HUES6 (cell line): ENCODE measurements around the gene CACNB2.

Source experiments
- H3K27ac ChIP-seq: 2 replicates; pipeline ENCODE4 v1.7.0; 2013; ENCODE audit warnings: low read depth, mild to moderate bottlenecking, low read length, inconsistent platforms
- H3K27me3 ChIP-seq: 2 replicates; pipeline ENCODE4 v1.6.1; 2013; ENCODE audit warnings: low read length; ENCODE audit not compliant: control insufficient read depth, insufficient read depth
- H3K36me3 ChIP-seq: 2 replicates; pipeline ENCODE4 v1.6.1; 2013; ENCODE audit warnings: low read length; ENCODE audit not compliant: control insufficient read depth, insufficient read depth
- H3K4me1 ChIP-seq: 2 replicates; pipeline ENCODE4 v1.6.1; 2013; ENCODE audit warnings: low read length; ENCODE audit not compliant: control insufficient read depth, insufficient read depth
- H3K4me3 ChIP-seq: 2 replicates; pipeline ENCODE4 v1.5.1; 2013; ENCODE audit warnings: low read depth, low read length
- H3K9ac ChIP-seq: one replicate; pipeline ENCODE4 v1.6.1; 2013; ENCODE audit warnings: mild to moderate bottlenecking, low read length
- H3K9me3 ChIP-seq: 2 replicates; pipeline ENCODE4 v1.6.1; 2013; ENCODE audit warnings: low read depth, low read length; ENCODE audit not compliant: control insufficient read depth, insufficient read depth

Gene CACNB2

GRCh38 chr10:18401416-18402195 lies 261.4 kb downstream of the CACNB2 start:
- peaks cover 10% of the 10 kb centered on the region; the same call in 1 of the 2 replicates for H3K4me1 ChIP-seq
- no peak overlapping the region for H3K9ac ChIP-seq
- H3K27ac ChIP-seq, result no peak overlapping the region
- H3K36me3 ChIP-seq, result no peaks in the 10 kb centered on the region
- H3K4me3 ChIP-seq, result no peak overlapping the region
- H3K9me3 ChIP-seq, result no peaks in the 10 kb centered on the region
- peaks cover 22% of the 10 kb centered on the region for H3K27me3 ChIP-seq

DNA sequence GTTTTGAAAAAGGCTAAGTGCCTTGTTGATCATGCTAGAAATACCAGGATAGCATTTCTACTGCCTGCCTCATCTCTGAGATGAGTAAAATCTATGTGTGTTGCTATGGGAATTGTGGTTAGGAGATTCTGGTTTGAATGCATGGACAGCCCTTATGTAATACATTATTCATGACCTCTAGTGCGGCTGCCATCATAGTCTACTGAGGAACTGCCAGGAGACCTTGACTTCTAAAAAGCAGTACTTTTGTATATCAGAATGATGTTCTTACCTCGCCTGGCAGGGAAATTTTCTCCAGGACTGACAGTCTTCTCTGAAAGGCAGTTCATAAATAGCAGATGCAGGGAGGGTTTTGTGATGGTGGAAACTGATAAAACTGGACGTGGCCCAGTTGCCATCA lies 262.6 kb downstream of the CACNB2 start:
- Histone ChIP-seq H3K36me3 (no peaks in the 10 kb centered on the region), H3K27me3 (peaks cover 22% of the 10 kb centered on the region), H3K4me3 (no peak overlapping the region), H3K9ac (no peak overlapping the region), H3K9me3 (no peaks in the 10 kb centered on the region), H3K4me1 (peaks cover 10% of the 10 kb centered on the region; the same call in 1 of the 2 replicates), H3K27ac (no peak overlapping the region)

DNA sequence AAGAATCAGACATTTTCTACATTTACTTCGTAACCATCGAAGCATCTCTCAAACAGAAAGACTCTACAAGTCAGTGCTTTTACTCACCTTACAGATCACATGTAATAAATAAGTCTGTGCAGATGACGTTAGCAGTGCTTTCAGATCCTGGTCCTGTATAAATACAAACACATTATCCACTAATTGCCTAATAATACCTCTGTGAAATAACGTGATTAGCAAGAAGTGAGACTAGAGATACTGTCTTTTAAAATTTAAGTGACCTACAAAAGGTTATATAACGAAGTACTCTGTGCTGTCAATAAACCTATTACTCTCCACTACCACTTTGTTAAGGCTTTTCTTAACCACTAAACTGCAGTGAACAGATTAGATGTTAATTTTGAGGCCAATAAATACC lies 264.3 kb downstream of the CACNB2 start:
- Histone ChIP-seq H3K36me3 (no peaks in the 10 kb centered on the region), H3K27me3 (peaks cover 22% of the 10 kb centered on the region)

DNA sequence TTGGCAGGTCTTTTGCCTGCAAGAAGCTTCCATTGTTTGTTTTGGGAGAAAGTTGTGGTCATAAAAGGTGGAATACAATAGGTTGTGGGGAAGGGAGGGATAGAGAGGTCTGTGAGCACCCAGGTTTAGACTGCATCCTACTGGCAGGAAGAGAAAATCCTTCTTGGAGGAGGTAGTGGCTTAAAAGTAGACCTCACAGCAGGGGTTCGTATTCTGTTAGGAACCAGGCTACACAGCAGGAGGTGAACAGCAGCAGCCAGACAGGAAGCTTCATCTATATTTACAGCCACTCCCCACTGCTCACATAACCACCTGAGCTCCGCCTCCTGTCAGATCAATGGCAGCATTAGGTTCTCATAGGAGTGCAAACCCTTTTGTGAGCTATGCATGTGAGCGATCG lies 265.9 kb downstream of the CACNB2 start:
- H3K9ac ChIP-seq, result no peak overlapping the region
- peaks cover 6% of the 10 kb centered on the region; the same call in 1 of the 2 replicates for H3K4me1 ChIP-seq
- H3K27ac ChIP-seq, result no peak overlapping the region
- peaks cover 14% of the 10 kb centered on the region for H3K27me3 ChIP-seq
- H3K36me3 ChIP-seq, result no peaks in the 10 kb centered on the region
- no peak overlapping the region for H3K4me3 ChIP-seq
- H3K9me3 ChIP-seq, result no peaks in the 10 kb centered on the region

More for the DNA sequence above, 264.3 kb downstream of the CACNB2 start:
- Histone ChIP-seq H3K9ac (no peak overlapping the region), H3K9me3 (no peaks in the 10 kb centered on the region), H3K4me3 (no peak overlapping the region), H3K27ac (no peak overlapping the region), H3K4me1 (peaks cover 10% of the 10 kb centered on the region; the same call in 1 of the 2 replicates)

DNA sequence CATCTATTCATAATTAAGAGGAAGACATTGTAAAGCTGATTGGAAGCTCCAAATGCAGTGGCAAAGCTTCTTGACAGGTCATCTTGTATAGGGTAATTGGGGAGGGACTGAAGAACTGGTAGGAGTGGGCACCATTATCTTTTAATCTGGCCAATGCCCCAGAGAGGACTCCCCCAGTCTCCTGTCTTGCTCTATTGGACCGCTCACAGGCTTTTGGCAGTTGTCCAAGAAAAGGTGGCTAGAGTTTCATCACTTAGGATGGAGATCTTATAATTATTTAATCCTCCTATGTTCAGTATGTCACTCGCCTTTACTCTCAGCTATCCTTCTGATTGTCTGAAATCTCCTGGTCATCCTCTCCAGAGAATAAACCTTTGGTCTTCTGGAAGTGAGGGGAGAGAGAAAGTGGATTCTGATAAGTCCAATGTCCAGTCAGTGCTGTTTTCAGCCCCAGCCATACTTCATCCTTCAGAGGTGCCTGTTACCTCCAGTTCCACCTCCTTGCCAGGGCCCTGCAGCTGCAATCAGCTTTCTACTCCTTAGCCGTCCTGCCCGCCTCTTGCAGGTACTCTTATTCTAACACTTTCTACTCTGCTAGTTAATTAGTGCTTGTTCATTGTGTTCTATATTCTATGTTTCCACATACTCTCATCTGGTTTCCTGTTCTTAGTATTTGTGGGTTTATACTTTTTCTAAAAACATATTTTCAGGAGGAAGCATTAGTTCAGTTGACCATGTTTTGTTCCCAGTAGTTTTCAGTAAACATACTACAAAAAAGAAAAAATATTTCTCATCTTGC lies 269.6 kb downstream of the CACNB2 start:
- Histone ChIP-seq H3K27me3 (no peaks in the 10 kb centered on the region), H3K9me3 (no peaks in the 10 kb centered on the region), H3K4me1 (peaks cover 6% of the 10 kb centered on the region; the same call in 1 of the 2 replicates), H3K36me3 (no peaks in the 10 kb centered on the region), H3K4me3 (no peak overlapping the region), H3K27ac (no peak overlapping the region), H3K9ac (no peak overlapping the region)

GRCh38 chr10:18414061-18414460 lies 273.8 kb downstream of the CACNB2 start:
- H3K27ac ChIP-seq, result no peak overlapping the region
- H3K4me3 ChIP-seq, result no peak overlapping the region
- H3K36me3 ChIP-seq, result no peaks in the 10 kb centered on the region
- H3K27me3 ChIP-seq, result no peaks in the 10 kb centered on the region
- no peaks in the 10 kb centered on the region for H3K4me1 ChIP-seq
- no peak overlapping the region for H3K9ac ChIP-seq
- H3K9me3 ChIP-seq, result no peaks in the 10 kb centered on the region

DNA sequence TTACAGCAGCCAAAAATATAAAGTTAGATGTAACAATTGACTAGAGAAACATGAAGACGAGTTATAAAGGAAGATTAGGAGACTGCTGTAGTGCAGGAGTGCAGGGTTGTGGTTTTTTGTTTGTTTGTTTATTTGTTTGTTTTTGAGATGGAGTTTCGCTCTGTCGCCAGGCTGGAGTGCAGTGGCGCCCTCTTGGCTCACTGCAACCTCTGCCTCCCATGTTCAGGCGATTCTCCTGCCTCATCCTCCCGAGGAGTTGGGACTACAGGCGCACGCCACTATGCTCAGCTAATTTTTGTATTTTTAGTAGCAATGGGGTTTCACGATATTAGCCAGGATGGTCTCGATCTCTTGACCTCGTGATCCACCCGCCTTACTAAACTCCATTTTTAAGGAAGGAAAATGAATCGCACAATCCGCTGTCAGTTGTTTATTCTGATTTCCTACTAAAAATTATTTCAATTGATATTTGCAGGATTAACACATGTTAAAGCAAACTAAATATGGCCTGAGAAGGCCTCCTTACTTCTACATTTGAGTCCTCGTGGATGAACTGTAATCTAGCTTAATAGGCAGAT lies 277.8 kb downstream of the CACNB2 start:
- Histone ChIP-seq H3K9ac (no peak overlapping the region), H3K27me3 (no peaks in the 10 kb centered on the region), H3K4me3 (no peak overlapping the region), H3K4me1 (no peaks in the 10 kb centered on the region), H3K36me3 (no peaks in the 10 kb centered on the region), H3K9me3 (no peaks in the 10 kb centered on the region), H3K27ac (no peak overlapping the region)

- H3K4me3 ChIP-seq, result no peak overlapping the region
- H3K9ac ChIP-seq, result no peak overlapping the region
- H3K9me3 ChIP-seq, result no peaks in the 10 kb centered on the region
- no peak overlapping the region for H3K27ac ChIP-seq
- no peaks in the 10 kb centered on the region for H3K4me1 ChIP-seq
- no peaks in the 10 kb centered on the region for H3K27me3 ChIP-seq
- H3K36me3 ChIP-seq, result no peaks in the 10 kb centered on the region
Measured at GRCh38 chr10:18418541-18419215, 278.5 kb downstream of the CACNB2 start.

GRCh38 chr10:18419945-18420344 lies 279.7 kb downstream of the CACNB2 start:
- H3K4me3 ChIP-seq, result no peak overlapping the region
- H3K4me1 ChIP-seq, result no peaks in the 10 kb centered on the region
- no peak overlapping the region for H3K27ac ChIP-seq
- H3K27me3 ChIP-seq, result no peaks in the 10 kb centered on the region
- H3K9ac ChIP-seq, result no peak overlapping the region
- H3K36me3 ChIP-seq, result no peaks in the 10 kb centered on the region
- no peaks in the 10 kb centered on the region for H3K9me3 ChIP-seq

GRCh38 chr10:18421726-18422293 lies 281.6 kb downstream of the CACNB2 start:
- Histone ChIP-seq H3K9ac (no peak overlapping the region), H3K9me3 (no peaks in the 10 kb centered on the region), H3K4me3 (no peak overlapping the region), H3K27ac (no peak overlapping the region), H3K27me3 (no peaks in the 10 kb centered on the region), H3K36me3 (no peaks in the 10 kb centered on the region), H3K4me1 (no peaks in the 10 kb centered on the region)
